HepG2 (cell line): Measurements from ENCODE around the gene HINFP.

ENCODE experiments used
- SP1 ChIP-seq, 2 experiments: fragments of 450-650 bp in 1 of 2; sonication (generic) in 1 of 2; formaldehyde crosslinking in 1 of 2; IDR thresholded peaks; 2 replicates each; pipeline versions ENCODE4 v1.4.0 to v1.6.1; 2016 to 2020; ENCODE audit warnings: missing genetic modification reagents in 1 of 2
- TFE3 ChIP-seq: IDR thresholded peaks from 2 replicates; pipeline ENCODE4 v1.6.1; 2016
- TOPORS ChIP-seq: sonication (generic); formaldehyde crosslinking; IDR thresholded peaks from 2 replicates; pipeline ENCODE4 v1.8.0; 2023; ENCODE audit warnings: mild to moderate bottlenecking, missing genetic modification reagents
- TF ChIP-seq, protein P1 (sequence below): sonication (generic); formaldehyde crosslinking; conservative IDR thresholded peaks from 2 replicates; pipeline ENCODE4 v1.8.0; 2022; ENCODE audit warnings: low read depth, missing genetic modification reagents

DNA sequence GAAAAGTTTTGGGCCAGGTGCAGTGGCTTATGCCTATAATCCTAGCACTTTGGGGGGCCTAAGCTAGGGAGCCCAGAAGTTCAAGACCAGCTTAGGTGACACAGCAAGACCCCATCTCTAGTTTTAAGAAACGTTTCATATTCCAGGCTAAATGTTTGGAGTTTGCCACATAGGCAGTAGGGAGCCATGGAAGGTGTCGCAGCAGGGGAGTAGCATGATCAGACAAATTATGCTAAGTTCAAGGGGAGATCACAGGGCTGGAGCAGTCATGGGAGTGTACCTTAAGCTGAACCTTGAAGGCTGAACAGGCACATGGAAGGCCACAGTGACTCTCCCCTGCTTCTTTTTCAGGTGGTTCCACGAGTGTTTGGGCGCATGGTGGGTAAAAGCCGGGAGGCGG is 58.0 kb downstream of the HINFP start:
- TF ChIP-seq TFE3 (CRISPR knock-in tag) (no peak), SP1 (IDR thresholded peaks at IDR 0.05) (no peak), SP1 (CRISPR knock-in tag; IDR thresholded peaks at IDR 0.05) (no peak), TOPORS (CRISPR knock-in tag) (no peak)
- TF ChIP-seq, protein P1, sequence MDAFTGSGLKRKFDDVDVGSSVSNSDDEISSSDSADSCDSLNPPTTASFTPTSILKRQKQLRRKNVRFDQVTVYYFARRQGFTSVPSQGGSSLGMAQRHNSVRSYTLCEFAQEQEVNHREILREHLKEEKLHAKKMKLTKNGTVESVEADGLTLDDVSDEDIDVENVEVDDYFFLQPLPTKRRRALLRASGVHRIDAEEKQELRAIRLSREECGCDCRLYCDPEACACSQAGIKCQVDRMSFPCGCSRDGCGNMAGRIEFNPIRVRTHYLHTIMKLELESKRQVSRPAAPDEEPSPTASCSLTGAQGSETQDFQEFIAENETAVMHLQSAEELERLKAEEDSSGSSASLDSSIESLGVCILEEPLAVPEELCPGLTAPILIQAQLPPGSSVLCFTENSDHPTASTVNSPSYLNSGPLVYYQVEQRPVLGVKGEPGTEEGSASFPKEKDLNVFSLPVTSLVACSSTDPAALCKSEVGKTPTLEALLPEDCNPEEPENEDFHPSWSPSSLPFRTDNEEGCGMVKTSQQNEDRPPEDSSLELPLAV (CRISPR knock-in tag): no peak
